Germinal center (tissue), 1 donor: ENCODE results near the gene SPNS3.

Source experiments
- DNase-seq: peaks from one replicate; pipeline ENCODE4 v3.0.0; 2012; ENCODE audit warnings: mixed read lengths, low spot score

Gene SPNS3

GRCh38 chr17:4509923-4510617, 76.3 kb downstream of the SPNS3 start:
- no peak for DNase-seq

- no peak for DNase-seq
Observed at GRCh38 chr17:4510618-4510941, 76.8 kb downstream of the SPNS3 start.

GRCh38 chr17:4511199-4511932, 77.6 kb downstream of the SPNS3 start:
- no peak for DNase-seq

- DNase-seq = no peak
Observed at GRCh38 chr17:4512156-4513112, 78.7 kb downstream of the SPNS3 start.

GRCh38 chr17:4513113-4514032, 79.6 kb downstream of the SPNS3 start:
- no peak for DNase-seq

- DNase-seq = no peak
Observed at GRCh38 chr17:4514206-4514605, 80.5 kb downstream of the SPNS3 start.

- DNase-seq = no peak
Observed at GRCh38 chr17:4514779-4515178, 81.0 kb downstream of the SPNS3 start.

- DNase-seq = no peak
Observed at GRCh38 chr17:4515501-4515900, 81.8 kb downstream of the SPNS3 start.

- no peak for DNase-seq
Observed at GRCh38 chr17:4516735-4517134, 83.0 kb downstream of the SPNS3 start.

GRCh38 chr17:4518901-4519300, 85.2 kb downstream of the SPNS3 start:
- no peak for DNase-seq

GRCh38 chr17:4519361-4519788, 85.6 kb downstream of the SPNS3 start:
- no peak for DNase-seq

GRCh38 chr17:4520060-4520893, 86.5 kb downstream of the SPNS3 start:
- DNase-seq = no peak

GRCh38 chr17:4520894-4521600, 87.3 kb downstream of the SPNS3 start:
- no peak for DNase-seq

- no peak for DNase-seq
Observed at GRCh38 chr17:4522661-4523060, 88.9 kb downstream of the SPNS3 start.

- no peak for DNase-seq
Observed at GRCh38 chr17:4523946-4524345, 90.2 kb downstream of the SPNS3 start.

- DNase-seq = no peak
Observed at GRCh38 chr17:4525691-4526397, 92.1 kb downstream of the SPNS3 start.

GRCh38 chr17:4527134-4527533, 93.4 kb downstream of the SPNS3 start:
- no peak for DNase-seq

GRCh38 chr17:4527566-4528125, 93.9 kb downstream of the SPNS3 start:
- DNase-seq = no peak

GRCh38 chr17:4529533-4530152, 95.9 kb downstream of the SPNS3 start:
- no peak for DNase-seq
